Liver (tissue), 3 donors: ENCODE results near the gene ATP5MG.

Experiments
- FOXA2 ChIP-seq: IDR thresholded peaks from 2 replicates; pipeline ENCODE4 v1.6.1; 2016; ENCODE audit warnings: antibody characterized with exemption
- JUND ChIP-seq, 2 donors: IDR thresholded peaks; 2 replicates each; pipeline ENCODE4 v1.6.1; 2016; ENCODE audit warnings: antibody characterized with exemption in 2 of 2
- TAF1 ChIP-seq: conservative IDR thresholded peaks from 2 replicates; pipeline ENCODE4 v1.6.1; 2016; ENCODE audit warnings: antibody characterized with exemption, mild to moderate bottlenecking
- YY1 ChIP-seq: IDR thresholded peaks from 2 replicates; pipeline ENCODE4 v1.6.1; 2016; ENCODE audit warnings: antibody characterized with exemption, mild to moderate bottlenecking
- TF ChIP-seq, protein P1 (sequence below): fragments of 150-350 bp; IDR thresholded peaks from 2 replicates; pipeline ENCODE4 v1.5.1; 2017; ENCODE audit warnings: improper control_type of control experiment, low read depth, low read length; ENCODE audit not compliant: missing input control
- TF ChIP-seq, protein P2 (sequence below): IDR thresholded peaks from 2 replicates; pipeline ENCODE4 v1.6.1; 2016; ENCODE audit warnings: antibody characterized with exemption, mild to moderate bottlenecking
- donor health status: healthy.
- donor health status: healthy.

DNA sequence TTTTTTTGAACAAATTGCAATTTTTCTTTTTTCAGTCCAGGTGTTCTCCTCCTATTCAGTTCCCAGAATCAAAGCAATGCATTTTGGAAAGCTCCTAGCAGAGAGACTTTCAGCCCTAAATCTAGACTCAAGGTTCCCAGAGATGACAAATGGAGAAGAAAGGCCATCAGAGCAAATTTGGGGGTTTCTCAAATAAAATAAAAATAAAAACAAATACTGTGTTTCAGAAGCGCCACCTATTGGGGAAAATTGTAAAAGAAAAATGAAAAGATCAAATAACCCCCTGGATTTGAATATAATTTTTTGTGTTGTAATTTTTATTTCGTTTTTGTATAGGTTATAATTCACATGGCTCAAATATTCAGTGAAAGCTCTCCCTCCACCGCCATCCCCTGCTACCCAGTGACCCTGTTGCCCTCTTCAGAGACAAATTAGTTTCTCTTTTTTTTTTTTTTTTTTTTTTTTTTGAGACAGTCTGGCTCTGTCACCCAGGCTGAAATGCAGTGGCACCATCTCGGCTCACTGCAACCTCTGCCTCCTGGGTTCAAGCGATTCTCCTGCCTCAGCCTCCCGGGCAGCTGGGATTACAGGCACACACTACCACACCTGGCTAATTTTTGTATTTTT, 48.2 kb upstream of the ATP5MG start:
- TF ChIP-seq, protein P1, sequence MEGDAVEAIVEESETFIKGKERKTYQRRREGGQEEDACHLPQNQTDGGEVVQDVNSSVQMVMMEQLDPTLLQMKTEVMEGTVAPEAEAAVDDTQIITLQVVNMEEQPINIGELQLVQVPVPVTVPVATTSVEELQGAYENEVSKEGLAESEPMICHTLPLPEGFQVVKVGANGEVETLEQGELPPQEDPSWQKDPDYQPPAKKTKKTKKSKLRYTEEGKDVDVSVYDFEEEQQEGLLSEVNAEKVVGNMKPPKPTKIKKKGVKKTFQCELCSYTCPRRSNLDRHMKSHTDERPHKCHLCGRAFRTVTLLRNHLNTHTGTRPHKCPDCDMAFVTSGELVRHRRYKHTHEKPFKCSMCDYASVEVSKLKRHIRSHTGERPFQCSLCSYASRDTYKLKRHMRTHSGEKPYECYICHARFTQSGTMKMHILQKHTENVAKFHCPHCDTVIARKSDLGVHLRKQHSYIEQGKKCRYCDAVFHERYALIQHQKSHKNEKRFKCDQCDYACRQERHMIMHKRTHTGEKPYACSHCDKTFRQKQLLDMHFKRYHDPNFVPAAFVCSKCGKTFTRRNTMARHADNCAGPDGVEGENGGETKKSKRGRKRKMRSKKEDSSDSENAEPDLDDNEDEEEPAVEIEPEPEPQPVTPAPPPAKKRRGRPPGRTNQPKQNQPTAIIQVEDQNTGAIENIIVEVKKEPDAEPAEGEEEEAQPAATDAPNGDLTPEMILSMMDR, result peak; percentile 42
- TF ChIP-seq, protein P2, sequence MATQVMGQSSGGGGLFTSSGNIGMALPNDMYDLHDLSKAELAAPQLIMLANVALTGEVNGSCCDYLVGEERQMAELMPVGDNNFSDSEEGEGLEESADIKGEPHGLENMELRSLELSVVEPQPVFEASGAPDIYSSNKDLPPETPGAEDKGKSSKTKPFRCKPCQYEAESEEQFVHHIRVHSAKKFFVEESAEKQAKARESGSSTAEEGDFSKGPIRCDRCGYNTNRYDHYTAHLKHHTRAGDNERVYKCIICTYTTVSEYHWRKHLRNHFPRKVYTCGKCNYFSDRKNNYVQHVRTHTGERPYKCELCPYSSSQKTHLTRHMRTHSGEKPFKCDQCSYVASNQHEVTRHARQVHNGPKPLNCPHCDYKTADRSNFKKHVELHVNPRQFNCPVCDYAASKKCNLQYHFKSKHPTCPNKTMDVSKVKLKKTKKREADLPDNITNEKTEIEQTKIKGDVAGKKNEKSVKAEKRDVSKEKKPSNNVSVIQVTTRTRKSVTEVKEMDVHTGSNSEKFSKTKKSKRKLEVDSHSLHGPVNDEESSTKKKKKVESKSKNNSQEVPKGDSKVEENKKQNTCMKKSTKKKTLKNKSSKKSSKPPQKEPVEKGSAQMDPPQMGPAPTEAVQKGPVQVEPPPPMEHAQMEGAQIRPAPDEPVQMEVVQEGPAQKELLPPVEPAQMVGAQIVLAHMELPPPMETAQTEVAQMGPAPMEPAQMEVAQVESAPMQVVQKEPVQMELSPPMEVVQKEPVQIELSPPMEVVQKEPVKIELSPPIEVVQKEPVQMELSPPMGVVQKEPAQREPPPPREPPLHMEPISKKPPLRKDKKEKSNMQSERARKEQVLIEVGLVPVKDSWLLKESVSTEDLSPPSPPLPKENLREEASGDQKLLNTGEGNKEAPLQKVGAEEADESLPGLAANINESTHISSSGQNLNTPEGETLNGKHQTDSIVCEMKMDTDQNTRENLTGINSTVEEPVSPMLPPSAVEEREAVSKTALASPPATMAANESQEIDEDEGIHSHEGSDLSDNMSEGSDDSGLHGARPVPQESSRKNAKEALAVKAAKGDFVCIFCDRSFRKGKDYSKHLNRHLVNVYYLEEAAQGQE, result no peak
- TF ChIP-seq FOXA2 (no peak), TAF1 (no peak), JUND (IDR thresholded peaks at IDR 0.05) (no peak), YY1 (no peak)
